HCT116 (cell line): ENCODE results near the gene APBB2. TPM values are rescaled to one million over a fixed set of nuclear protein-coding genes. Genes with fewer than 3 reads are reported as not detected.

Source experiments
- ATAC-seq: fragments of 200-7000 bp; cut with Tn5 transposase; 2 replicates; pipeline ENCODE4 v1.9.1; 2020; ENCODE audit warnings: mild to moderate bottlenecking, moderate library complexity
- BruUV-seq: library from RNA; stranded (reverse); fragments of 400-500 nt; replicated peaks from 2 replicates; lab custom pipeline; 2021; lab: Mats Ljungman, UMichigan
- CTCF ChIA-PET: fragments of 300-600 bp; sonication (Branson Sonifier 250); formaldehyde crosslinking; loops from one replicate; lab custom pipeline; 2021; ENCODE audit warnings: antibody characterized with exemption; lab: Charles Lee
- POLR2A ChIA-PET: fragments of 300-600, 350-600 bp; sonication (Branson Sonifier 250); formaldehyde crosslinking; loops from one replicate; lab custom pipeline; 2021; ENCODE audit warnings: antibody characterized with exemption; lab: Charles Lee
- RAD21 ChIA-PET, 2 experiments: fragments of 300-600 bp; sonication (Branson Sonifier 250); formaldehyde crosslinking; loops; one replicate each; lab custom pipeline; 2023; ENCODE audit warnings: low total read pairs in 2 of 2; ENCODE audit not compliant: uncharacterized antibody in 2 of 2, unreplicated experiment in 2 of 2, low non-redundant PET in 1 of 2; lab: Charles Lee
- DNase-seq: peaks from one replicate; pipeline ENCODE4 v3.0.0-alpha.2; 2010; ENCODE audit warnings: low read depth, low spot score
- H2AFZ ChIP-seq: fragments of 200-600 bp; shearing (Covaris generic), sonication (generic); 2 replicates; pipeline ENCODE4 v1.6.1; 2017; ENCODE audit warnings: low read depth, mixed run types, mixed read lengths, antibody characterized with exemption, low read length; ENCODE audit not compliant: poor library complexity, severe bottlenecking
- H3K27ac ChIP-seq: 2 replicates; pipeline ENCODE4 v1.5.1; 2012; ENCODE audit warnings: low read depth, low read length
- H3K27me3 ChIP-seq: fragments of 200-600 bp; sonication (generic); 2 replicates; pipeline ENCODE4 v1.6.1; 2016; ENCODE audit warnings: mixed run types, low read length, mixed read lengths; ENCODE audit not compliant: insufficient read depth
- H3K36me3 ChIP-seq, 2 experiments: fragments of 200-500 bp in 1 of 2; fragments of 200-600 bp in 1 of 2; sonication (Bioruptor generic) in 1 of 2; sonication (generic) in 1 of 2; 2 replicates each; pipeline versions ENCODE4 v1.5.1 to v1.6.1; 2014 to 2016; ENCODE audit warnings: low read length in 2 of 2, inconsistent platforms in 1 of 2, mixed read lengths in 1 of 2, mixed run types in 1 of 2; ENCODE audit not compliant: insufficient read depth in 2 of 2, control insufficient read depth in 1 of 2
- H3K4me1 ChIP-seq, 2 experiments: fragments of 200-600 bp in 1 of 2; sonication (generic) in 1 of 2; 2 replicates each; pipeline versions ENCODE4 v1.5.1 to v1.6.1; 2012 to 2017; ENCODE audit warnings: low read length in 2 of 2, inconsistent platforms in 1 of 2, mild to moderate bottlenecking in 1 of 2, mixed read lengths in 1 of 2, mixed run types in 1 of 2, moderate library complexity in 1 of 2; ENCODE audit not compliant: insufficient read depth in 2 of 2, control insufficient read depth in 1 of 2
- H3K4me2 ChIP-seq: fragments of 200-600 bp; sonication (generic); 2 replicates; pipeline ENCODE4 v1.6.1; 2017; ENCODE audit warnings: mixed run types, low read length, mixed read lengths
- H3K4me3 ChIP-seq, 2 experiments: fragments of 200-600 bp in 1 of 2; sonication (generic) in 1 of 2; replicated peaks in 1 of 2; 2 replicates each; pipeline ENCODE4 v1.5.1; 2011 to 2016; ENCODE audit warnings: low read length in 2 of 2, control low read depth in 1 of 2, low read depth in 1 of 2, mild to moderate bottlenecking in 1 of 2, mixed read lengths in 1 of 2, mixed run types in 1 of 2
- H3K79me2 ChIP-seq: fragments of 200-600 bp; sonication (generic); 2 replicates; pipeline ENCODE4 v1.6.1; 2017; ENCODE audit warnings: mild to moderate bottlenecking, mixed run types, low read length, moderate library complexity, mixed read lengths; ENCODE audit not compliant: insufficient read depth
- H3K9ac ChIP-seq: fragments of 200-600 bp; sonication (generic); 2 replicates; pipeline ENCODE4 v1.6.1; 2016; ENCODE audit warnings: low read length, mixed read lengths
- H3K9me2 ChIP-seq: fragments of 200-600 bp; sonication (generic), shearing (Covaris generic); 2 replicates; pipeline ENCODE4 v1.6.1; 2017; ENCODE audit warnings: mixed run types, mild to moderate bottlenecking, moderate library complexity; ENCODE audit not compliant: insufficient read depth
- H3K9me3 ChIP-seq, 2 experiments: fragments of 200-500 bp in 1 of 2; fragments of 200-600 bp in 1 of 2; sonication (Bioruptor generic) in 1 of 2; sonication (generic) in 1 of 2; 2 replicates each; pipeline ENCODE4 v1.6.1; 2014 to 2017; ENCODE audit warnings: low read length in 2 of 2, mixed read lengths in 2 of 2, inconsistent platforms in 1 of 2, low read depth in 1 of 2, mild to moderate bottlenecking in 1 of 2, mixed run types in 1 of 2, moderate library complexity in 1 of 2; ENCODE audit not compliant: control insufficient read depth in 1 of 2, insufficient read depth in 1 of 2
- H4K20me1 ChIP-seq: fragments of 200-600 bp; sonication (generic), shearing (Covaris generic); 2 replicates; pipeline ENCODE4 v1.6.1; 2017; ENCODE audit warnings: mixed run types, mild to moderate bottlenecking, moderate library complexity; ENCODE audit not compliant: insufficient read depth
- CBX3 ChIP-seq: IDR thresholded peaks from 2 replicates; pipeline ENCODE4 v1.6.1; 2012; ENCODE audit warnings: low read depth
- EGR1 ChIP-seq: IDR thresholded peaks from 2 replicates; pipeline ENCODE4 v1.6.1; 2012; ENCODE audit warnings: low read depth
- ELF1 ChIP-seq: IDR thresholded peaks from 2 replicates; pipeline ENCODE4 v1.6.1; 2012; ENCODE audit warnings: low read depth, borderline replicate concordance
- EZH2 ChIP-seq: fragments of 200-600 bp; sonication (generic); IDR thresholded peaks from 2 replicates; pipeline ENCODE4 v1.6.1; 2017; ENCODE audit warnings: antibody characterized with exemption, mixed run types
- EZH2phosphoT487 ChIP-seq: fragments of 200-600 bp; IDR thresholded peaks from 2 replicates; pipeline ENCODE4 v1.6.1; 2018; ENCODE audit warnings: antibody characterized with exemption, borderline replicate concordance
- FOSL1 ChIP-seq: IDR thresholded peaks from 2 replicates; pipeline ENCODE4 v1.6.1; 2012; ENCODE audit warnings: low read depth
- POLR2A ChIP-seq: IDR thresholded peaks from 2 replicates; pipeline ENCODE4 v1.7.0; 2011; ENCODE audit warnings: borderline replicate concordance; ENCODE audit not compliant: insufficient read depth, insufficient read length; ENCODE audit errors: extremely low read depth
- SIN3A ChIP-seq: IDR thresholded peaks from 2 replicates; pipeline ENCODE4 v1.6.1; 2012; ENCODE audit warnings: low read depth
- SP1 ChIP-seq: IDR thresholded peaks from 2 replicates; pipeline ENCODE4 v1.6.1; 2012; ENCODE audit warnings: low read depth
- TCF7L2 ChIP-seq: IDR thresholded peaks from 2 replicates; pipeline ENCODE4 v1.7.0; 2011; ENCODE audit warnings: borderline replicate concordance, inconsistent platforms; ENCODE audit not compliant: insufficient read depth, insufficient read length; ENCODE audit errors: extremely low read depth
- YY1 ChIP-seq: IDR thresholded peaks from 2 replicates; pipeline ENCODE4 v1.6.1; 2011; ENCODE audit warnings: low read length, low read depth, moderate library complexity, mild to moderate bottlenecking; ENCODE audit not compliant: insufficient replicate concordance; ENCODE audit errors: extremely low read depth
- ZNF274 ChIP-seq: fragments of 200-500 bp; sonication (Bioruptor generic); IDR thresholded peaks from 2 replicates; pipeline ENCODE4 v1.6.1; 2014; ENCODE audit warnings: mild to moderate bottlenecking, low read depth, low read length, inconsistent platforms
- intact Hi-C: fragments of 100-400 bp; cut with micrococcal nuclease; formaldehyde crosslinking; loops from 2 replicates; pipeline ENCODE4 v1.10.0; 2022
- total RNA-seq: library from RNA; stranded (reverse); gene quantifications from one replicate; pipeline ENCODE4 v1.2.1, GENCODE V29; 2021; ENCODE audit not compliant: unreplicated experiment
- TF ChIP-seq, protein P1 (sequence below), 3 experiments: fragments of 200-600 bp in 1 of 3; sonication (generic) in 1 of 3; IDR thresholded peaks in 2 of 3; conservative IDR thresholded peaks in 1 of 3; 2 replicates each; pipeline ENCODE4 v1.5.1; 2012 to 2017; ENCODE audit warnings: low read depth in 2 of 3, low read length in 2 of 3, antibody characterized with exemption in 1 of 3, borderline replicate concordance in 1 of 3, control low read depth in 1 of 3, mild to moderate bottlenecking in 1 of 3, mixed read lengths in 1 of 3, mixed run types in 1 of 3, moderate library complexity in 1 of 3; ENCODE audit not compliant: insufficient read depth in 1 of 3
- TF ChIP-seq, protein P2 (sequence below): IDR thresholded peaks from 2 replicates; pipeline ENCODE4 v1.6.1; 2012
- TF ChIP-seq, protein P3 (sequence below): IDR thresholded peaks from 2 replicates; pipeline ENCODE4 v1.6.1; 2012; ENCODE audit warnings: low read depth
- TF ChIP-seq, protein P4 (sequence below): IDR thresholded peaks from 2 replicates; pipeline ENCODE4 v1.6.1; 2012
- TF ChIP-seq, protein P5 (sequence below): IDR thresholded peaks from 2 replicates; pipeline ENCODE4 v1.6.1; 2011; ENCODE audit warnings: mild to moderate bottlenecking, low read length, moderate library complexity; ENCODE audit not compliant: insufficient replicate concordance; ENCODE audit errors: extremely low read depth

APBB2 gene
- total RNA-seq, 1 experiment from 2014 or later: 72.5 TPM

DNA sequence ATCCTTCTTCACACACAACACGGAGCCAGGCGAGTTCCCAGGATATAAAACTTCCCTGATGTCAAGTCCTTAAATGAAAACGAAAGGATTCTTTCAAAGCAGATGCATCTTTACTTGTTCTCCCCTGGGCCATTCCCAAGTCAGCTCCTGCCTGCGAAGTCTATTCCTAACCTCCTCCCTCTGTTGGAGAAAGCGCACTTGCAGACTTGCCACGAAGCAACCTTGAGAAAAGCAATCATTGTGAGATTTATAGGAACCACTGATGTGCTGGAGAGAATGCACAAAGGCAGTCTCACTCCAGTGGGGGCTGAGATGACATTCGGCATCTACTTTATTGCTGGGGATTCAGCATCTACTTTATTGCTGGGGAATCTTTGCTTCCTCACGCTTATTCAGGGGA lies 308.9 kb downstream of the APBB2 start:
- Histone ChIP-seq H3K9me2 (no peaks in the 10 kb centered on the region), H3K9ac (no peak overlapping the region), H3K4me3 (no peak overlapping the region), H2AFZ (no peak overlapping the region), H4K20me1 (no peaks in the 10 kb centered on the region), H3K36me3 (no peaks in the 10 kb centered on the region), H3K4me2 (no peak overlapping the region), H3K27ac (no peak overlapping the region), H3K4me1 (peaks cover 25 to 43% of the 10 kb centered on the region in 2 experiments), H3K27me3 (no peaks in the 10 kb centered on the region), H3K9me3 (no peaks in the 10 kb centered on the region), H3K79me2 (no peaks in the 10 kb centered on the region)
- ATAC-seq (no peak), DNase-seq (no peak)
- BruUV-seq: no TSS peak
- intact Hi-C loops: loop anchor here (10.0 kb wide), 1 partner anchor 759 kb away; no protein-coding TSS in a partner anchor
- ChIA-PET POLR2A (no interaction called here), CTCF (interaction anchor here (1.3 kb wide), 1 partner anchor 171 kb away, joined by 3 read pairs; no protein-coding TSS in a partner anchor), RAD21 (no interaction called here)
- TF ChIP-seq SIN3A: no peak
- no peak for TF ChIP-seq ZNF274
- TF ChIP-seq EZH2: no peak
- TF ChIP-seq, protein P1, sequence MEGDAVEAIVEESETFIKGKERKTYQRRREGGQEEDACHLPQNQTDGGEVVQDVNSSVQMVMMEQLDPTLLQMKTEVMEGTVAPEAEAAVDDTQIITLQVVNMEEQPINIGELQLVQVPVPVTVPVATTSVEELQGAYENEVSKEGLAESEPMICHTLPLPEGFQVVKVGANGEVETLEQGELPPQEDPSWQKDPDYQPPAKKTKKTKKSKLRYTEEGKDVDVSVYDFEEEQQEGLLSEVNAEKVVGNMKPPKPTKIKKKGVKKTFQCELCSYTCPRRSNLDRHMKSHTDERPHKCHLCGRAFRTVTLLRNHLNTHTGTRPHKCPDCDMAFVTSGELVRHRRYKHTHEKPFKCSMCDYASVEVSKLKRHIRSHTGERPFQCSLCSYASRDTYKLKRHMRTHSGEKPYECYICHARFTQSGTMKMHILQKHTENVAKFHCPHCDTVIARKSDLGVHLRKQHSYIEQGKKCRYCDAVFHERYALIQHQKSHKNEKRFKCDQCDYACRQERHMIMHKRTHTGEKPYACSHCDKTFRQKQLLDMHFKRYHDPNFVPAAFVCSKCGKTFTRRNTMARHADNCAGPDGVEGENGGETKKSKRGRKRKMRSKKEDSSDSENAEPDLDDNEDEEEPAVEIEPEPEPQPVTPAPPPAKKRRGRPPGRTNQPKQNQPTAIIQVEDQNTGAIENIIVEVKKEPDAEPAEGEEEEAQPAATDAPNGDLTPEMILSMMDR (IDR thresholded peaks at IDR 0.05 in 2 of 3, conservative IDR thresholded peaks at IDR 0.05 in 1 of 3; ENCODE audit: borderline replicate concordance in 1 of 3, insufficient read depth in 1 of 3, low read depth in 2 of 3, low read length in 2 of 3): no peak
- no peak for TF ChIP-seq TCF7L2
- TF ChIP-seq, protein P2, sequence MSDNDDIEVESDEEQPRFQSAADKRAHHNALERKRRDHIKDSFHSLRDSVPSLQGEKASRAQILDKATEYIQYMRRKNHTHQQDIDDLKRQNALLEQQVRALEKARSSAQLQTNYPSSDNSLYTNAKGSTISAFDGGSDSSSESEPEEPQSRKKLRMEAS: no peak
- TF ChIP-seq POLR2A: no peak
- TF ChIP-seq, protein P3, sequence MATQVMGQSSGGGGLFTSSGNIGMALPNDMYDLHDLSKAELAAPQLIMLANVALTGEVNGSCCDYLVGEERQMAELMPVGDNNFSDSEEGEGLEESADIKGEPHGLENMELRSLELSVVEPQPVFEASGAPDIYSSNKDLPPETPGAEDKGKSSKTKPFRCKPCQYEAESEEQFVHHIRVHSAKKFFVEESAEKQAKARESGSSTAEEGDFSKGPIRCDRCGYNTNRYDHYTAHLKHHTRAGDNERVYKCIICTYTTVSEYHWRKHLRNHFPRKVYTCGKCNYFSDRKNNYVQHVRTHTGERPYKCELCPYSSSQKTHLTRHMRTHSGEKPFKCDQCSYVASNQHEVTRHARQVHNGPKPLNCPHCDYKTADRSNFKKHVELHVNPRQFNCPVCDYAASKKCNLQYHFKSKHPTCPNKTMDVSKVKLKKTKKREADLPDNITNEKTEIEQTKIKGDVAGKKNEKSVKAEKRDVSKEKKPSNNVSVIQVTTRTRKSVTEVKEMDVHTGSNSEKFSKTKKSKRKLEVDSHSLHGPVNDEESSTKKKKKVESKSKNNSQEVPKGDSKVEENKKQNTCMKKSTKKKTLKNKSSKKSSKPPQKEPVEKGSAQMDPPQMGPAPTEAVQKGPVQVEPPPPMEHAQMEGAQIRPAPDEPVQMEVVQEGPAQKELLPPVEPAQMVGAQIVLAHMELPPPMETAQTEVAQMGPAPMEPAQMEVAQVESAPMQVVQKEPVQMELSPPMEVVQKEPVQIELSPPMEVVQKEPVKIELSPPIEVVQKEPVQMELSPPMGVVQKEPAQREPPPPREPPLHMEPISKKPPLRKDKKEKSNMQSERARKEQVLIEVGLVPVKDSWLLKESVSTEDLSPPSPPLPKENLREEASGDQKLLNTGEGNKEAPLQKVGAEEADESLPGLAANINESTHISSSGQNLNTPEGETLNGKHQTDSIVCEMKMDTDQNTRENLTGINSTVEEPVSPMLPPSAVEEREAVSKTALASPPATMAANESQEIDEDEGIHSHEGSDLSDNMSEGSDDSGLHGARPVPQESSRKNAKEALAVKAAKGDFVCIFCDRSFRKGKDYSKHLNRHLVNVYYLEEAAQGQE: no peak
- TF ChIP-seq CBX3: no peak
- TF ChIP-seq, protein P4, sequence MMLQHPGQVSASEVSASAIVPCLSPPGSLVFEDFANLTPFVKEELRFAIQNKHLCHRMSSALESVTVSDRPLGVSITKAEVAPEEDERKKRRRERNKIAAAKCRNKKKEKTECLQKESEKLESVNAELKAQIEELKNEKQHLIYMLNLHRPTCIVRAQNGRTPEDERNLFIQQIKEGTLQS: no peak
- TF ChIP-seq ELF1: no peak
- TF ChIP-seq, protein P5, sequence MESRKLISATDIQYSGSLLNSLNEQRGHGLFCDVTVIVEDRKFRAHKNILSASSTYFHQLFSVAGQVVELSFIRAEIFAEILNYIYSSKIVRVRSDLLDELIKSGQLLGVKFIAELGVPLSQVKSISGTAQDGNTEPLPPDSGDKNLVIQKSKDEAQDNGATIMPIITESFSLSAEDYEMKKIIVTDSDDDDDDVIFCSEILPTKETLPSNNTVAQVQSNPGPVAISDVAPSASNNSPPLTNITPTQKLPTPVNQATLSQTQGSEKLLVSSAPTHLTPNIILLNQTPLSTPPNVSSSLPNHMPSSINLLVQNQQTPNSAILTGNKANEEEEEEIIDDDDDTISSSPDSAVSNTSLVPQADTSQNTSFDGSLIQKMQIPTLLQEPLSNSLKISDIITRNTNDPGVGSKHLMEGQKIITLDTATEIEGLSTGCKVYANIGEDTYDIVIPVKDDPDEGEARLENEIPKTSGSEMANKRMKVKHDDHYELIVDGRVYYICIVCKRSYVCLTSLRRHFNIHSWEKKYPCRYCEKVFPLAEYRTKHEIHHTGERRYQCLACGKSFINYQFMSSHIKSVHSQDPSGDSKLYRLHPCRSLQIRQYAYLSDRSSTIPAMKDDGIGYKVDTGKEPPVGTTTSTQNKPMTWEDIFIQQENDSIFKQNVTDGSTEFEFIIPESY: no peak
- TF ChIP-seq EZH2phosphoT487: no peak
- TF ChIP-seq FOSL1: no peak
- TF ChIP-seq SP1: no peak
- no peak for TF ChIP-seq EGR1
- TF ChIP-seq YY1: no peak
